Fibroblast of skin of left biceps (primary cell): Measurements from ENCODE around the gene CPED1.
"Not testable (repeated sequence)": the region's sequence is repeated elsewhere in the genome, so short reads cannot be mapped to it uniquely, and the experiment has no call there.

ENCODE experiments used
- DNase-seq, 2 experiments: peaks; one replicate each; pipeline ENCODE4 v3.0.0-alpha.2; 2013; ENCODE audit warnings: low read depth in 2 of 2

The CPED1 gene

DNA sequence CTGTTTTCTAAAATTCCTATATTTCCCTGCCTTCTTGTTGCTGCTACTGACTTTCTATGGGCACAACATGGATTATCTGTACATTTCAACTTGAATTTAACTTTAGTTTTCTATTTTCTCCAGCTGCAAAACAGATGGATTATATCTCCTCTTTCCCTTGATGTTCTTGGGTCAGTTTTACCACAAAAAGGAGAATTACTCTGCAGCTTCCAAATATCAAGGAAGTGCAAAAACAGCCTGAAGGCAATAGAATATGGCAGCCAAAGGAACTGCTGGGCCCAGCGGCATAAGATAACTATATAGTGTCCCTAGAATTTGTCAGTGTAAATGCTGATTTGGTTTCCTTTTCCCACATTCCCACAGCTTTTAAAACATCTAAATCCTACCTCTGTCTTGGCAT is 29.1 kb downstream of the CPED1 start:
- no peak for DNase-seq

- DNase-seq, result no peak
These were observed 30.5 kb downstream of the CPED1 start for GRCh38 chr7:121019018-121019417.

DNA sequence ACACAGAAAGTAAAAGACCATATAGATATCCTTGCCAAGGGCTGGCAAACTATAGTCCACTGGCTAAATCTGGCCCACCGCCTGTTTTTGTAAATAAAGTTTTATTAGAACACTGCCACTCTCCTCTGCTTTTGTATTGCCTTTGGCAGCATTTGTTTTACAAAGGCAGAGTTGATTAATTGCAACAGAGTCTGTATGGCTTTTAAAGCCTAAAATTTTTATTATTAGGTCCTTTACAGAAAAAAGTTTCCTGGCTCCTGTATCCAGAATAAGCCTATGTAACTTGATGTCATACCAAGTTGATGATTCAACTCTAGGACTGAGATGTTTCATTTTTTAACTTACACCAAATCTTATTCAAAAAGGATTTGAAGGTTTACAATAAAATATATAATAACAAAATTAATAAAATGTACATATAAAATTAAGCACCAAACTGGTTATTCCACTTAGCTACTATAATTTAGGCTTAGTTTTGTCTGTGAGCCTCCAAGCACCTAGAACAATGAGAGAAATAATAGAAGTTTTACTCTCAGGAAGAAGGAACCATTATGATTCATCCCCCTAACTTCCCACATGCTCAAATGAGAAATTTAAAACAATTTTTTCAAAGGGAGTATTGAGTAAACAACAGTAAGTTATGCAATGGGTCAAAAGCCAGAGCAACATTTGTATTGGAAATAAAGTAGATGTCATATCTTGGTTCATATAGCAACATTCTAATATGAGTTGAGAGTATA is 31.9 kb downstream of the CPED1 start:
- DNase-seq, result no peak

DNA sequence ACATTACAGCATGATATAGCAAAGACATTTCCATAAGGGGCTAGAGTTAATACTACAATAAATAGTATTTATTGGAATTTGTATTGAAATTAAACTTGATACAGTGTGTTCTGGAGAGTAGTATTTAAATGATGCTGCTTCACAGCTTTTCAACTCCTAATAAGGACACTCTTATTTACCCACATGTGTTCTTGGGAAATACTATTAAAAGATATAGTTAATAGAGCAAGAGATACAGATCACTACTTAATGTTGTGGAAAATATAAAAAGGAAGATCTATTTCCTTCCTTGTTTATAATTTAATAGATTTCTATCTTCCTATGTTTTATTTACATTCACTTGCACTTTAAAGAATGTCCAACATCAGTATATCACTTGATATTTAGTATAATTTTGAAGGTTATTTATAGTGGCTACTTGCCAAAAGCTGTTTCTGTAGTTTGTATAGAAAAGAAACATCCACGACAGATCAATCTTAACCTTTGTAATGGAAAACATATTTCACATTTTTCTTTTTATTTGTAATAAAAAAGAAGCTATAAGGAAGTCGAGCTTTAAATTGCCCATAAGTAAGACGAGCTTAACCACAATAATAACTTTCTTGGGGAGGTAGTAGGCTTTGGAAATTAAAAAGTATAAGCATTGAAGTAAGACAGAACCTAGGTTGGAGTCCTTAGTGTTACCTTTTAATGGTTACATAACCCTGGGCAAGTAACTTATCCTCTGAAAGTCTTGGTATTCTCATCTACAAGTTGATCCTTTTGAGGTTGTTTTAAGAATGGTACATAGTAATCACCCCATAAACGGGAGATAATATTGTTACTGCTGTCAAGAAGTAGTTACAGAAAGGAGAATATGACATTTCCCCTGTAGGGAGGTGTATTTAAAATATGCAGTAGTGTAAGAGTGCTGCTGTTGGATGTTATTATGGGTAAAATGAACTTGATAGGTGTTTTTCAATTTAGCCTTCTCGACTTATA is 32.8 kb downstream of the CPED1 start:
- no peak for DNase-seq

DNA sequence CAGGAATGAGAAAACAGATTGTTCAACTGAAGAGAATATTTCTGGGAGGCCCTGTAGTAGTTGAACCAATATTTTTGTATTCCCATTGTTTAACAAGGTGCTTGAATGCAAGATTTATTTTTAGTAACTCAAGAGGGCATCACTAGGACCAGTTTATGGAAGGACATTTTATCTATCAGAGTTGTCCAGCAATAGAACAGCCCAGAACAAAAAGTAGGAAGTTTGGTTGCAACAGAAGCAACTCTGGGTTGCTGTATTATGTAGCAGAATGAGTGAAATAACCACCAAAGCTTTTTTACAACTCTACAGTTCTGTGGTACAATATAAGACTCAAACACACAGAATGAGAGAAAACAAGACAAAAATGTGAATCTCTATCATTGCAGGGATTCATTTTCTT is 34.7 kb downstream of the CPED1 start:
- no peak for DNase-seq

DNA sequence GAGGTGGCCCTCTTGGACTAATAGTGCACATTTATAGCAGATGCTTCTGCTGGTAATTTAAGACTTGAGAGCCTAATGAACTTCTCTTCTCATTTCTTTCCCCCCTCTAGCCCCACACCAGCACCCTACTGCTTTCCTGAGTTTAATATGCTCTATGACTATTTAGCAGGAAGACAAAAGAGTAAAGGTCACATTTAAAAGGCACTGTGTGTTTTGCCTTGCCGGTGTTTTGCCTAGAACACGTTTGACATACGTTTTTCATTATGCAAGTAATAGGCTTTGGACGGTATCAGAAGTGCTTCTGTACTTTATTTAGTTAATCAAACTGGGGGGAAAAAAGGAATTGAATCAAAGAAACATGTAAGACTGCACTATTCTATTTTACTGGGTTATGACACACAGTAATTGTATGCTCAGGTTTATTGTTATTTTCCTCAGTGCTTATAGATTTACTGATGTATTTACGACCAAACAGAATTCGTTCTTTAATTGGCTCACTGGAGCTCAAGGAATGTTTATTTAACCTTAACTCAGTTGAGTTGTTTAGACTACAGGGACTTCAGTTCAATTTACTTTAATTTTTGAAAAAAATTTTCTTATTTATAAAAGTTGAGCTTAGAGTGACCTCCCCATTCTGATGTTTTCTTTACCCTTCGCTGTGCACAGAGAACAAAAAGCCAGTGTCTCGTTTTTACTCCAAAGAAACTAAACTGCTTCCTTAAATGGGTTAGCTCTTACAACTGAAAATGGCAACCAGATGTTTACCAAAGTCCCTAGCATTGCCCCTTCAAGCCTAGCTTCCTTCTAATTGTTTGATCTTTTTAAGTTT is 35.4 kb downstream of the CPED1 start:
- no peak for DNase-seq

DNA sequence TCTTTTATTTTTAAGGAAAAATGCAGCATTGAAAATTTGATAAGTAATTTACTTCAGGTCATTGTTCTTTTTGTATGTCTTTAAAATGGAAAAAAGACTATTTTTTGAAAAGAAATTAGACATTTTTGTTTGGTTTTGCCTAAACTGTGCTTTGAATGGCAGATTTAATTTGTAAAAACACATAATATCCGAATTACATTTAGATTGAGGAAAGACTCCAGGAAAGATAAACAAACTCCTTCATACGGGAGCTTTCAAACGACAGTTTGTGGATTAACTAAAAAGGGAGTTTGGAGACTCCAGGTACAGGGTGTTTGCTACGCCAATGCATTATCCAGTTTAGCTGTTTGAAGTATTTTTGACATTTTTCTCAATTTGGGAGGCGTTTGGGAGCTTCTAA is 36.1 kb downstream of the CPED1 start:
- no peak for DNase-seq

- DNase-seq, result no peak
These were observed 37.6 kb downstream of the CPED1 start for GRCh38 chr7:121026159-121026558.

DNA sequence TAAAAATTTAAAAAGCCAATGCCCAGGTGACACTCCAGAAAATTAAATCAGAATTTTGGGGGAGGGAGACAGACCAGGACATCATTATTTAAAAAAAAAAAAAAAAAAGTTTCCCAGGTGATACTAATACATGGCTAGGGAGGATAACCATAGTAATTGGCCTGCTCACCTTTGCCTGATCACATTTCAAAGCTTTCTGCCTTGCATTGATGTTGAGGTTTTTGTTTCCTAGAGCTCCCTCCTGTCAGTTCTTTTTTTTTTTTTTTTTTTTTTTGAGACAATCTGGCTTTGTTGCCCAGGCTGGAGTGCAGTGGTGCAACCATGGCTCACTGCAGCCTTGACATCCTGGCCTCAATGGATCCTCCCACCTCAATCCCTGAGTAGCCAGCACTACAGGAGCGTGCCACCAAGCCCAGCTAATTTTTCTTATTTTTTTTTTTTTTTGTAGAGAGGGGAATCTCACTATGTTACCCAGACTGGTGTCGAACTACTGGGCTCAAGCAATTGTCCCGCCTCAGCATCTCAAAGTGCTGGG is 38.1 kb downstream of the CPED1 start:
- no peak for DNase-seq

DNA sequence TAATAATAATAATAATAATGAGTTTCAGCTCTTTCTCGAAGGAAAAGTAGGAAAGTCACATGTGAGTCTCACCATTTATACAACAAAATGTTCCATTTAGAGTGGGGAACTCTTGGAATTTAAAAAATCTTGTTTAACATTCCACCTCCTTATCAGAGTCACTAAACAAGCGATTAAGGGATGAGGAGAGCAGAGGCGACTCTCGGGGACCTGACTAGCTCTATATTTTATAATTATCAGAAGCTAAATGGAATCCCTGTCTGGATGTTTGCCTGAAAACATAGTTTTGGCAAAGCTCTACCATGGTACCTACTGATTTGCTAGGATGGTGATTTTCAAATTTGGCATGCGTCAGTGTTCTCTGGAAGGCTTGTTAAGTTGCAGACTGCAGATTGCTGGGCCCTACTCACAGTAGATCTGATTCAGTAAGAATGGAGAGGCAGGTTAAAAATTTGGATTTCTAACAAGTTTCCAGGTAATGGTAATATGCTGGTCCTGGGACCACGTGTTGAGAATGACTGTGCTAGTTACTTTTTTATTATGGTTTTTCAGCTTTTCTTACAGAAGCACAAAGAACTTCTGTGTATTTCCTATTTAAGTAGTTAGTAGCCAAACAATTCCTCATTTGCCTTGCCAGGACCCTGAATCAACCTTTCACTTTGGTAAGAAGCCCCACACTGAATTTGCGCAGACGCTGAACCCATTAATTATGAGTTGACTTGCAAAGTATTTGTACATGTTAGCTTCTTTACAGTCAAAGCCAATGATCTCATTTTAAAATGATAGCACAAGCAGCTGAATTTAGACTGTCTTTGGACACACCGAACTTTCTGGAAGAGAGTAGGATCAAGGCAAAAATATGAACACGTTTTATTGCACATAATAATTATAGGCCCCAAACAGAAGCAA is 39.5 kb downstream of the CPED1 start:
- DNase-seq, result no peak

- no peak for DNase-seq
These were observed 40.8 kb downstream of the CPED1 start for GRCh38 chr7:121029302-121029701.

- no peak for DNase-seq
These were observed 41.8 kb downstream of the CPED1 start for GRCh38 chr7:121030308-121030707.

GRCh38 chr7:121032645-121033460 is 44.3 kb downstream of the CPED1 start:
- DNase-seq, result no peak

GRCh38 chr7:121034929-121035328 is 46.4 kb downstream of the CPED1 start:
- DNase-seq, result no peak

DNA sequence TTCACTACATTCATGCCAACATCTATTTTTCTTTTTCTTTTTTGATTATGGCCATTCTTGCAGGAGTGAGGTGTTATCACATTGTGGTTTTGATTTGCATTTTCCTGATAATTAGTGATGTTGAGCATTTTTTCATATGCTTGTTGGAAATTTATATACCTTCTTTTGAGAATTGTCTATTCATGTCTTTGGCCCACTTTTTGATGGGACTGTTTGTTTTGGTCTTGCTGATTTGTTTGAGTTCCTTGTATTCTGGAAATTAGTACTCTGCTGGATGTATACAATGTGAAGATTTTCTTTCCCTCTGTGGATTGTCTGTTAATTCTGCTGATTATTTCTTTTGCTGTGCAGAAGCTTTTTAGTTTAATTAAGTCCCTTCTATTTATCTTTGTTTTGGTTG is 48.3 kb downstream of the CPED1 start:
- not testable (repeated sequence) for DNase-seq

DNA sequence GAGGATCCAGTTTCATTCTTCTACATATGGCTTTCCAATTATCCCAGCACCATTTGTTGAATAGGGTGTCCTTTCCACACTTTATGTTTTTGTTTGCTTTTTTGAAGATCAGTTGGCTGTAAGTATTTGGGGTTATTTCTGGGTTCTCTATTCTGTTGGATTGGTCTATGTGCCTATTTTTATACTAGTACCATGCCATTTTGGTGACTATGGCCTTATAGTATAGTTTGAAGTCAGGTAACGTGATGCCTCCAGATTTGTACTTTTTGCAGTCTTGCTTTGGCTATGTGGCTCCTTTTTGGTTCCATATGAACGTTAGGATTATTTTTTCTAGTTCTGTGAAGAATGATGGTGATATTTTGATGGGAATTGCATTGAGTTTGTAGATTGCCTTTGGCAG is 48.8 kb downstream of the CPED1 start:
- not testable (repeated sequence) for DNase-seq

GRCh38 chr7:121037957-121038716 is 49.6 kb downstream of the CPED1 start:
- no peak for DNase-seq

DNA sequence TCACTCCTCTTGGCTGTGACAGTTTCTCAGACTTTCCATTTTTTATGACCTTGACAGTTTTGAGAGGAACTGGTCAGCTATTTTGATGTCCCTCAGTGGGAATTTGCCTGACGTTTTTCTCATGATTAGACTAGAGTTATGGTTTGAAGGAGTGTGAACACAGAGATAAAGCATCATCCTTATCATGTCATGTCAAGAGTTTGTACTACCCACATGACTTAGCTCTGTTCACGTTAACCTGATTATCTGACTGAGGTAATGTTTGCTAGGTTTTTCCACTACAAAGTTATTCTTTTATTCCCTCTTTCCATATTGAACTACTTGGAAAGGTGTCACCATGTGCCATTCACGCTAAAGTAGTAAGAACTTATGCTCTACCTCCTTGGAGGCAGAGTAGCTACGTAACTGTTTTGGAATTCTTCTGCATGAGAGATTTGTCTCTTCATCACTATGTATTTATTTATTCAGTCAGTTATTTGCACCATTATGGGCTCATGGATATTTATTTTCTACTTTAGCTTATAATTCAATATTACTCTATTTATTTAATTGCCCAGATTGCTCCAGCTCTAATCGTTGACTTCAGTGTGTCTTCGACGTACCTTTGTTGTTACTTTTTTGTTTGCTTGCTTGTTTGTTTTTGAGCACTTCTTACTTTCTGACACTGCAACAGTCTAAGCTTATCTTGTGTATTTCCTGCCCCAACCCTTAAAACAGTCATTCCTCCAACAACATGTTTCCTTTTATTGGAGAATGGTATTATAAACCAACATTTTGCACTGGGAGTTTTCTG is 50.4 kb downstream of the CPED1 start:
- no peak for DNase-seq
